GOT3 (cell line): ENCODE measurements around the gene LPCAT4.
"Not testable (repeated sequence)": the region's sequence is repeated elsewhere in the genome, so short reads cannot be mapped to it uniquely, and the experiment has no call there.

Source experiments
- DNase-seq: peaks from one replicate; lab custom pipeline; 2025; ENCODE audit warnings: mixed read lengths; lab: John Stamatoyannopoulos, UW

Gene LPCAT4

DNA sequence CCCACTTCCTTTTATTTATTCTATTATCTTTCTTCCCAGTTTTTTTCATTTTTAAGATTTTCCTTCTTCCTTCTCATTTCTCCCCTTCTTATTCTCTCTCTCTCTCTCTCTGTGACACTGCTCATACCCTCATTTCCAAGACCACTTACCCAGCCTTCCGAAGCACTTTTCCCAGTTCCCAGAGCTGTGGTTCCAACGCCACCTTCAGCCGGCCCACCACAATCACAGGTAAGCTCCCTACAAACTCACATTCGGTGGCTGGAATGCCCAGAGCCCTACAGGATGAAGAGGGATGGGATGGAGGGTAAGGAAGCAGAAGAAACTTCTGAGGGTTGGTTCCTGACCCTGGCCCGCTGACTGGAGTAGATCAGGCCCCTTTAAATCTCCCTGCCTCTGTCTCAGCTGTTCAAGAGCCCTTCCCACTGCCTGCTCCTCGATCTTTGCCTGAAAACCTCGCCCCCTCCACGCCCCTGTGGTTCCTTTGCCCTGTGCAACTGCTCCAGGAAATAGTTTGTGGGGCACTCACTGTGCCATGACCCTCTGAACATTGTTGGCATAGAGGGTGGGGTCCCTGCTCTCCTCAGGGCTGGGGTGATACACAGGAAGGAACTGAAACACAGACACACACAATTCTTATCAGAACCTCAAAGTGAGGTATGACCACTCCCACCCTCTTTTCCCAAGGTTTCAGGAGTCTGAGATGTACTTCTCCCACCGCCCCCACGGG, 4.8 kb downstream of the LPCAT4 start:
- DNase-seq: no peak

DNA sequence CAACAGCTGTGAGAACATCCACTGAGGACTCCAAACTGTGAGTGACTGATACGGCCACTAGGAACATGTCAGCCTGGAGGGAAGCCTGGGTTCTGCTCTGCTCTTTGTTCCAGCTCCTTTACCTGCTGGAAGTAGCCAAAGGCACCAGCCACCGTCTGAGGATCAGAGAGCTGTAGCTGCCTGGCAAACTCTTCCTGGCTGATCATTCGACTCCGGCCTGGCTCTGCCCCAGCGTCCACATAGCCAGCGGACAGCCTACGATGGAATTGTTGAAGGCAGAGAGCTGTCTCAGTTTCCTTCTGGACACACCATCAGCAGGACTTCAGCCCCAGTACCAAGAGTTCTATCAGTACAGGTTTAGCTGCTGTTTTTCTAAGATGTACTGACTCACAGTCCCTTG, 5.7 kb downstream of the LPCAT4 start:
- no peak for DNase-seq

DNA sequence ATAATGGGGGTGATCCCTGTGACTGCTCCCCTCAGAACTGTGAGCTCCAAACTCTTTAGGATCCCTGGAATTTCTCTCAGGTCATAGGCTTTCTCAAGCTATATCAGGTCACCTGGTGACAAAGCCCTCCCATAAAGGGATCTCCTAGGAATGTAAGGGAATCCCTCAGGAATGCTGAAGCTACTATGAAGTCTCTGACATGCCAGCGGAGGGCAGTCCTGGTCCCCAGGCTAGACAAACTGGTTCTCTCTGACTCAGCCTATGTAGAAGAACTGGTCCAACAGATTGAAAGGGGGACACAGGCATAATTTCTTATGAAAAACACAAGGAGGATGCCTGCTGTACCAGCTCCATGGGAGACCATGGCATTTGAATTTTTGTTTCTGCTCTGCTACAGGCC, 6.7 kb downstream of the LPCAT4 start:
- no peak for DNase-seq

DNA sequence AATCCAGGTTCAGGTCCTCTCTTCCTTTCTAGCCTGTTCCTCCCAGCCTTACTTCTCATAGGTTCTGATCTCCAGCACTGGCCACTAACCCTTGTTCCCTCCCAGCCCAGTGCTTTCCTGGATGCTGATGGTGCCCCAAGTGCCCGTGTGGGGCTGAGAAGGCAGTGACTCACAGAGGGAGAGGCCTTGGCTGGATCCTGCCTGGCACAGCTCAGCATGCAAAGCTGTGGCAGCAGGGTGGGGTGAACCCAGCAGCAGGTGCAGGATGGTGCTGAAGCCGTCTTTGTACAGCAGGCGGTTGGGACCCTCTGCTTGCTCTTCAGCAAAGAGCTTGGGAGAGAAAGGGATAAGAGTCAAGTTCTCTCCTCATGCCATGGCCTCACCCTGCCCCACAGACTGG, 7.6 kb downstream of the LPCAT4 start:
- no peak for DNase-seq

DNA sequence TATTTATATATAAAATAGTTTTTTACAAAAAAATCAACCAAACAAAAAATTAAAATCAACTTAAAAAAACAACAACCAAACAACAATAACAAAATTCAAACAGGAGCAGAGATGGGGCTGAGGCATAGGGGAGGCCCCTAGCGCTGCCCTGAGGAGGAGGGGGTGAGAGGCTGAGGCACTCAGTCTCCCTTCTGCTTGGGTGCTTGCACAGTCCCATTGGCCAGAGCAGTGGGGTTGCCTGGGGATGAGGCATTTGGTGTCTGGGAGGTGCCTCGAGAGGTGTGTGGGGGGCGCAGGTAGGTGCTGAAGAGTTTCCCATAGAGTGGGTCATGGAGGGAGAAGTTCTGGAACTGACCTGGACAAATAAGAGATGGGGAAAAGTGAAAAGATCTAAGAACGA, 8.0 kb downstream of the LPCAT4 start:
- DNase-seq: no peak

DNA sequence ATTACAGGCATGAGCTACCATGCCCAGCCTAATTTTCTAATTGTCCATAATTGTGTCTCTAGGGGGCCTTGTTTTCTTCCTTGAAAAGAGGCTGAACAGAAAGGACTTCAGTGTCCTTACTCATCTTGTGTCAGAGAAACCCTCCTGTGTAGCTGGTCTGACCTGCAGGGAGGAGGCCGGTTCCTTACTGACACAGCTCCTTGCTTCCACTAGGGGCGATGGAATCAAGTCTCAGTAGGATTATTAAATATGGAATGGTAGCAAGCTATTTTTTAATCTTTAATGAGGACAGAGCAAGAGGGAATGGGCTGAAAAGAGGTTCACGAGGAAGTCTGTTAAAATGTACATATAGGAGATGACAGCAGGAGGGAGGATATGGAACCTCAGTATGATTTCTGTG, 8.6 kb downstream of the LPCAT4 start:
- no peak for DNase-seq

DNA sequence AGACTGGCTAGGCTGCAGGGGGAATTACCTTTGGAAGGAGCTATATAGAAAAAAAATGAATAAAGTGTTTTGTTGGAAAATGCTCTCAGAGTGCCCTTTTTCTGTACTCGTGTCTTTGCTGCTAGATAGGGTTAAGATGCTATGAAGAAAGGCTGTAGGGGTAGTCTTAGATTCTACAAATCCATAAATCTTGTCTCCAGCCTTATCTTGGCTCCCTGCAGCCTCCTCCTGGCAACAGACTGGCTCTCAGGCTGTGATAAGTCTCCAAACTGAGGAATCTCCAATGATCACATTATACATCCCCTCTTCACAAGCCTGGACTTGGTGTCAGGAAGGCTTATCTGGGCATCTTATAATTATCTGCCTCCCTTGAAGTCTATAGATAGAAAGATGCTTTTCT, 9.3 kb downstream of the LPCAT4 start:
- no peak for DNase-seq

DNA sequence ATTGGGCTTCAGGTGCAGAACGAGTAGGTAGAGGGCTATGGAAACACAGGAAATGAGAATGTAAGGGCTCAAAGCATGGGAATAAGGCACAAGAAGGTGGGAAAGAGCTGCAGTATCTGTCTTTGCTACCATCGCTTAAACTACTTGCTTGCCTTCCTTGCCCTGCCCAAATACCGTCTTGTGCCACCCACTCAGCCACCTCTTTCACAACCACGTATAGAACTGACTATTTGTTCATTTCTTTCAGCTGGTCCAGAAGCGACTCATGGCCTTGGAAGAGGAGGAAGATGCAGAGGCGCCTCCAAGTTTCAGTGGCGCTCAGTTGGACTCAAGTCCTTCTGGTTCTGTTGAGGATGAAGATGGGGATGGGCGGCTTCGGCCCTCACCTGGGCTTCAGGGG, 11.8 kb downstream of the LPCAT4 start:
- DNase-seq: no peak

DNA sequence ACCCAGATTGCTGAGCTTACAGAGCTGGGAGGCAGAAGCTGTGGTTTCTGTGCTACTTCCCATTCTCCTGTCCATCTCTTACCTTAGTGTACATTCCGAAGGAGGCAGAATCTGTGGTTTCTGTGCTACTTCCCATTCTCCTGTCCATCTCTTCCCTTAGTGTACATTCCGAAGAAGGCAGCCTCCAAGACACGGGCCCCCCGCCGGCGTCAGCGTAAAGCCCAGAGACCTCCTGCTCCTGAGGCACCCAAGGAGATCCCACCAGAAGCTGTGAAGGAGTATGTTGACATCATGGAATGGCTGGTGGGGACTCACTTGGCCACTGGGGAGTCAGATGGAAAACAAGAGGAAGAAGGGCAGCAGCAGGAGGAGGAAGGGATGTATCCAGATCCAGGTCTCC, 12.7 kb downstream of the LPCAT4 start:
- no peak for DNase-seq

DNA sequence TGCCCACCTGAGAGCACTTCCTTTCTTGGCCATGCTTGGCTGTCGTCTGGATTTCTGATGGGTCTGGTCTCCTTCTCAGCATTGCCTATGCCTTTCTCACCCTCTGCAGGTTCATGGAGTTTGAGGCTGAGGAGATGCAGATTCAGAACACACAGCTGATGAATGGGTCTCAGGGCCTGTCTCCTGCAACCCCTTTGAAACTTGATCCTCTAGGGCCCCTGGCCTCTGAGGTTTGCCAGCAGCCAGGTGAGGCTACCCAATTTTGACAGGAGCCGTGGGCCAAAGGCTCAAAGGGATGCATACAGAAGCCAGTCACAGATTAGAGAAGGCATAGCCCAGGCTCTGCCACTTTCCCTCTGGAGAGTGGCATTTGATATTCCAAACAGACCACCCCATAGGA, 13.4 kb downstream of the LPCAT4 start:
- DNase-seq: no peak

DNA sequence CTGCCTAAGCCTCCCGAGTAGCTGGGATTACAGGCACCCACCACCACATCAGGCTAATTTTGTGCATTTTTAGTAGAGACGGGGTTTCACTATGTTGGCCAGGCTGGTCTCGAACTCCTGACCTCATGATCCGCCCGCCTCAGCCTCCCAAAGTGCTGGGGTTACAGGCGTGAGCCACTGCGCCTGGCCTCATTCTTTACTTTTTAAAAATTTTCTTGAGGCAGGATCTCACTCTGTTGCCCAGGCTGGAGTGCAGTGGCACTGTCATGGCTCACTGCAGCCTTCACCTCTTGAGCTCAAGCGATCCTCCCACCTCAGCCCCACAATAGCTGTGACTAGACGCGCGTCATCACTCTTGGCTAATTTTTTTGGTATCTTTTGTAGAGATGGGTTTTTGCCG, 14.0 kb downstream of the LPCAT4 start:
- not testable (repeated sequence) for DNase-seq

DNA sequence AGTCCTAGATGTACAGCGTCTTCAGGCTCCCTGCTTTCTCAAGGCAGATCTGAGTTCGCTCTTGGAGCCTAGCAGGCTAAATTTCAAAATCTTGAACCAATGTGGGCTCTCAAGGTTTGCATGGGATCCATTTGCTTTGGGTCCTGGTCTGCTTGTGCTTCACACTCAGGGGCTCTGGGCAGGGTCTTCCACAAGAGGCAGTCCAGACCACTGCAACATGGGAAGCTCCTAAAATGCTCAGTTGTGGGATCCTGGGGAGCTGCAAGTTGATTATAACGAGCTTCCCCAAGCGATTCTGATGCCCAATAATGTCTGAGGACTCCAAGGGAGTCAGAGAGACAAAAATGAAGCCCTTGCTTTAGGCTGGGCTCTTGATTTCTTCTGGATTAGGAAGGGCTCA, 17.2 kb downstream of the LPCAT4 start:
- no peak for DNase-seq

DNA sequence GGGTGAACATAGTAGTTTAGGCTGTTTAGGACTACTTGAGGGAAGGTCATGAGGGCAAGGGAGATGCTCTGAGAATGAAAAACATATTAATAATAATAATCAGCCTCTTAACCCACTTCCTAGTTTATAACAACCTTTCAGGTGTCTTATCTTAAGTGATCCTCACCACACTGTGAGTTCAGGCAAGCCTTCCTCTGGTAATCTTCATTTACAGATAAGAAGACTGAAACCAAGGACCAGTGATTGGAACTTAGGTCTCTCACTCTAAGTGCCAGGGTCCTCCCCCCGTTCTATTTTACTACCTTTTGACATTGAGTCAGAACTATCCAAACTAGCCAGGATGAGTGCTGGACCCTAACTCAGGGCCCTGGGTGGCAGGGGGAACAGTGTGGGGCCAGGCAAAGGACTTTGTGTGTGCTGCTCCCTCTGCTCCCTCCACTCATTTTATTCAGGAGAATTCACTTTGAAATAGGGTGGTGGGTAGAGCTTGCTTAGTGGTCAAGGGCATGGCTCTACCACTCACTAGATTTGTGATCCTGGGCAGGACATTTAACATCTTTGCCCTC, 18.2 kb downstream of the LPCAT4 start:
- no peak for DNase-seq

DNA sequence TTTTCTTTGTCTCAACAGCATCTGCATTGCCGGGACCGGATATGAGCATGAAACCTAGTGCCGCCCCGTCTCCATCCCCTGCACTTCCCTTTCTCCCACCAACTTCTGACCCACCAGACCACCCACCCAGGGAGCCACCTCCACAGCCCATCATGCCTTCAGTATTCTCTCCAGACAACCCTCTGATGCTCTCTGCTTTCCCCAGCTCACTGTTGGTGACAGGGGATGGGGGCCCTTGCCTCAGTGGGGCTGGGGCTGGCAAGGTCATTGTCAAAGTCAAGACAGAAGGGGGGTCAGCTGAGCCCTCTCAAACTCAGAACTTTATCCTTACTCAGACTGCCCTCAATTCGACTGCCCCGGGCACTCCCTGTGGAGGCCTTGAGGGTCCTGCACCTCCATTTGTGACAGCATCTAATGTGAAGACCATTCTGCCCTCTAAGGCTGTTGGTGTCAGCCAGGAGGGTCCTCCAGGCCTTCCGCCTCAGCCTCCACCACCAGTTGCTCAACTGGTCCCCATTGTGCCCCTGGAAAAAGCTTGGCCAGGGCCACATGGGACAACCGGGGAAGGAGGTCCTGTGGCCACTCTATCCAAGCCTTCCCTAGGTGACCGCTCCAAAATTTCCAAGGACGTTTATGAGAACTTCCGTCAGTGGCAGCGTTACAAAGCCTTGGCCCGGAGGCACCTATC, 18.9 kb downstream of the LPCAT4 start:
- no peak for DNase-seq

DNA sequence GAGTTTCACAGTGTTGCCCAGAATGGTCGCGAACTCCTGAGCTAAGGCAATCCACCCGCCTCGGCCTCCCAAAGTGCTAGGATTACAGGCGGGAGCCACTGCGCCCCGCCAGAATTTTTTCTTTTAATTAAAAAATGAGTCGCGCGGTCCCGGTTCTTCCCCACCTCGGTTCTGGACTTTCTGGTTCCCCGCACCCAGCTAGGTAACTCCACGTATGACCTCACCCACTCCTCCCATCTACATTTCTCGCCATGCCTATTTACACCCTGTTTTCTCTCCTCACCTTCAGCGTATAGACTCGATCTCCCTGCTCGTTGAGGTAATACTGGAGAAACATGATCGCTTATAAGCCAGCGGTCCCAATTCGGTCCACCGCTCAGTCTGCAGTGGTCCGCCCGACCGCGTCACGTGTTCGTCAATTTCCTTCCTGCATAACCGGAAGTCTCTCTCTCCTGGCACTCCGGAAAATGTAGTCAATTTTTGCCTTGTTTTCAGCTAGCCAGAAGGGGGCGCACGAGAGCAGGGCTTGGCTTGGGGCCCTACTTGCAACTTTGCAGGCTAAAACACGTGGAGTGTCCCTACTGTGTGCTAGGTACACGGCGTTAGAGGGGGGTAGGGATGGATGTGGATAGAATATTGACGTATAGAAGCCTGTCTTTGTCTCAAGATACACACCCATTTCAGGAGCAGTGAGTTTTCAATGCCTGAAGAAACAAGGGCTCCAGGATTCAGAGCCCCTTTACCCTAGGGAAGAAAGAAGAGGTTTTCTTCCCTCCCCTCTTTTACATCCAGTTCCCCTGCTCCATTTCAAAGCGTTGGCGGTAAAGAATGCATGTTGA, 24.0 kb downstream of the LPCAT4 start, which contains the start of the genes NOP10 and NUTM1:
Gene NOP10 (minus strand): TSS at position 400 of the 839 bp plus-strand sequence. CDS start 63 bp downstream, at position 337.
Gene NUTM1 (plus strand): TSS at position 579 of the 839 bp plus-strand sequence. CDS start 382 bp downstream, outside the sequence.
- peak; percentile 61 for DNase-seq

DNA sequence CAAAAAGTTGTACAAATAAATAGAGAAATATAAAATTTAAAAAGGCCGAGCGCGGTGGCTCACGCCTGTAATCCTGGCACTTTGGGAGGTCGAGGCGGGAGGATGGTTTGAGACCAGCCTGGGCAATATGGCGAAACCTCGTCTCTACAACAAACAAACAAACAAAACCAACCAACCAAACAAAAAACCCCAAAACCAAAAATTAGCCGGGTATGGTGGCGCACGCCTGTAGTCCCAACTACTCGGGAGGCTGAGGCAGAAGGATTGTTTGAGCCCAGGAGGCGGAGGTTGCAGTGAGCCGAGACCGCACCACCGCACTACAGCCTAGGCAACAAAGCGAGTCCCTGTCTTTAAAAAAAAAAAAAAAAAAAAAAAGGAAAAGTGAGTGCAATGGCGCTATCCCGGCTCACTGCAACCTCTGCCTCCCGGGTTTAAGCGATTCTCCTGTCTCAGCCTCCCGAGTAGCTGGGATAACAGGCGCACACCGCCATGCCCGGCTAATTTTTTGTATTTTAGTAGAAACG, 24.7 kb downstream of the LPCAT4 start:
- not testable (repeated sequence) for DNase-seq

DNA sequence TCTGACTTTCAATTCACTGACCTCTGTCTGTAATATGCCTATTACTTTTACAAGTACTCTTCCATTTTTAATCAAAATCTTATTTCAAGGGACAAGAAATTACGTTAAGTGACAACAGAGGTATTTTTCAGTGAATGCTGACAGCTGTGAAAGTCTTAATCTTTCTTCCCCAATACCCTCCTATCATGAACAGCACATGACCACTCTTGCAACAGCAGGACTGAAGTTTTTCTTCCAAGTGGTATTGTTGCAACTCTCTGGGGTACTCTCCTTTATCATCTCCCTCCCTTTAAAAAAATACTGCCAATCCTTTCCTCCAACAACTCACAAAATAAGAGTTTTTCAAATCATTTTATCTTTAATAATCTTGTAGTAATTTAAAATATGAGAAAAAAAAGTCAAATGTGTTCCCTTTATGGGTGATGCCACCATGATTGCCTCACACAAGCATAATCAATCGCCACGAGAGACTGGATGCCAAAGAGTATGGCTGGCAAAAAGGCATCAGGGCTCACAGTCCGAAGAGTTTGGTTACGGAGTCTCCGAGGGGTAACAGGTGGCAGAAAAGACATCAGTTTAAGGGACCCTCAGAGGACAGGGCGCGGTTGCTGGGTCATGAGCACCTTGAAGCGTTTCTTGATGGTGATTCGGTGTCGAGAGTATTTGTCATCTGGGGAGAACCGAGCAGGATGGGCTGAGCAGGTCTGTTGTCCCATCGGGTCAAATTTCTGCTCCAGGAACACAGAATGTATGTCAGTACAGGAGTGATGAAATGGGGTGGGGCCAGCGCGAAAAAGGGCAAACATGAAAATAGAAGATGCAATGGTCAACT, 25.4 kb downstream of the LPCAT4 start:
- no peak for DNase-seq

DNA sequence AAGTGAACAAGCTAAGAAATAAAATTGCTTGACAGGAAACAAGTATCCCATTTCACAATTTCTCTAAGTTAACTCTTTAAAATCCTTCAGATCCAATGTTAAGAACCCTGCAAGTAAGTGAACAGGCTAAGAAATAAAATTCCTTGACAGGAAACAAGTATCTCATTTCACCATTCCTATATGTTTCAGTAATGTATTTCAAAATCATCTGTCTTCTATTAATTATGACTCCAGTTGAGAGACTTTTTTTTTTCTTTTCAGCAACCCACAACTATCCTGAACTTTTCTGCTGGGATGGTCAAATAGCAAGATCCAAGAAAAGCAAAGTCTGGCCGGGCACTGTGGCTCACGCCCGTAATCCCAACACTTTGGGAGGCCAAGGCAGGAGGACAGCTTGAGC, 27.1 kb downstream of the LPCAT4 start:
- DNase-seq: no peak

DNA sequence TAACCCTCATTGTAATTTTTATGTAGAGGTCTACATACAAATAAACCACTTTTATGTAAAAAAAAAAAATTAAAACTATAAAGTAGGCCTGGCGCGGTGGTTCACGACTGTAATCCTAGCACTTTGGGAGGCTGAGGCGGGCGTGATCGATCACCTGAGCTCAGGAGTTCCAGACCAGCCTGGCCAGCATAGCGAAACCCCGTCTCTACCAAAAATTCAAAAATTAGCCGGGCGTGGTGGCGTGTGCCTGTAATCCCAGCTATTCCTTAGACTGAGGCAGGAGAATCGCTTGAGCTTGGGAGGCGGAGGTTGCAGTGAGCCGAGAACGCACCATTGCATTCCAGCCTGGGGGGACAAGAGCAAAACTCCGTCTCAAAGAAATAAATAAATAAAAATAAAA, 28.6 kb downstream of the LPCAT4 start:
- DNase-seq: no peak

DNA sequence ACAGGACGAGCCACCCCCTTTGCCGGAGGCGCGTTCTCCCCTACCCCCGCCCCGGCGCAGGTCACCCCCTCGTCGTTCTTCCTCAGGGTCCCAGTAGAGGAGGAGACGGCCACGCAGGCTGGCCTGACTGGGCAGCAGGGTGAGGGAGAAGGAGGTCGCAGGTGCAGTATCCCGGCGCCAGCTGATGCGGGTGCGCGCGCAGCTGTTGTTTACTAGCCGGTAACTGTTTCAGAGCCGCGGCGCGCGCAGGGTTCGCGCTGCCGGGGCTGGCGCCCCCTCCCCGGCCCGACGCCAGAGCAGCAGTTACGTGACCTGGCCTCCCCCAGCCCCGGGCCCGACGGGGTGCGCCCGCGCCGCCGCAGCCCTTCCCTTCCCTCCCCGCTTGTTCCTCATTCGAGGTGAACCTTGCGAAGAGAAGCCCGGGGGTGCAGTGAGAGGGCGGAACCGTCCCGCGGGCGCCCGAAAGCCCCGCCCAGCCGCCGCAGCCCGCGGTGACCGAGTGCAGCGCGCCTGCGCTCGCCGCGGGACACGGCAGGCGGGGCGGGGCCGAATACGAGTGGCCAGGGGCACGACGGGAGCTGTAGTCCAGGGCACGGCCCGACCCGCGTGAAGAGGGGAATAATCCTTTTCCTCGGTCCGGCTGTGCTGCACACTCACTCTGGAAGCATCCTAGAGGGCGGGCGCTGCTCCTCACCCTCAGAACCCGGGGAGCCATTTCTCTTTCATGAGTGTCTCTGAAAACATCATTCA, 29.3 kb downstream of the LPCAT4 start, which contains the start of gene SLC12A6:
Gene SLC12A6 (minus strand): TSS at position 225 of the 750 bp plus-strand sequence. CDS start 1,101 bp downstream, outside the sequence.
- peak; percentile 81 for DNase-seq
